Stimulated activated CD4-positive, alpha-beta T cell treated with anti-CD3 and anti-CD28 coated beads, Interleukin-1b, Interleukin-23, amount 100 ng/mL, for 1 hour (primary cell): ENCODE measurements around the gene SIVA1.

Experiments
- DNase-seq, 2 donors: peaks; one replicate each; pipeline ENCODE4 v3.0.0-alpha.2; 2020; ENCODE audit warnings: low read depth in 2 of 2

Gene SIVA1

GRCh38 chr14:104771374-104771773 lies 18.4 kb downstream of the SIVA1 start:
- no peak for DNase-seq

- DNase-seq = no peak
Measured at GRCh38 chr14:104771918-104772706, 19.2 kb downstream of the SIVA1 start.

- no peak for DNase-seq
Measured at GRCh38 chr14:104772707-104773504, 20.0 kb downstream of the SIVA1 start.

- no peak for DNase-seq
Measured at GRCh38 chr14:104773505-104774452, 20.8 kb downstream of the SIVA1 start.

- DNase-seq = no peak
Measured at GRCh38 chr14:104774453-104775072, 21.6 kb downstream of the SIVA1 start.

- no peak for DNase-seq
Measured at GRCh38 chr14:104775073-104775489, 22.1 kb downstream of the SIVA1 start.

- no peak for DNase-seq
Measured at GRCh38 chr14:104776481-104776880, 23.5 kb downstream of the SIVA1 start.

GRCh38 chr14:104776961-104777807 lies 24.2 kb downstream of the SIVA1 start:
- DNase-seq = no peak

GRCh38 chr14:104777808-104778249 lies 24.9 kb downstream of the SIVA1 start:
- DNase-seq = no peak

GRCh38 chr14:104778694-104779331 lies 25.9 kb downstream of the SIVA1 start:
- DNase-seq = no peak

GRCh38 chr14:104779776-104780512 lies 27.0 kb downstream of the SIVA1 start:
- no peak for DNase-seq

- DNase-seq = no peak
Measured at GRCh38 chr14:104780513-104781030, 27.6 kb downstream of the SIVA1 start.

- DNase-seq = no peak
Measured at GRCh38 chr14:104781271-104782077, 28.5 kb downstream of the SIVA1 start.

- DNase-seq = no peak
Measured at GRCh38 chr14:104782086-104782807, 29.3 kb downstream of the SIVA1 start.

GRCh38 chr14:104782808-104783139 lies 29.8 kb downstream of the SIVA1 start:
- DNase-seq = no peak

GRCh38 chr14:104783484-104784217 lies 30.7 kb downstream of the SIVA1 start:
- no peak for DNase-seq

GRCh38 chr14:104784218-104784568 lies 31.2 kb downstream of the SIVA1 start:
- DNase-seq = no peak
